CMK (cell line): Measurements from ENCODE around the gene CABP2.
"Not testable (repeated sequence)": the region's sequence is repeated elsewhere in the genome, so short reads cannot be mapped to it uniquely, and the experiment has no call there.

Source experiments
- DNase-seq: peaks from one replicate; pipeline ENCODE4 v3.0.0-alpha.2; 2010; ENCODE audit warnings: low read depth

CABP2 gene

GRCh38 chr11:67538823-67539505, 15.7 kb upstream of the CABP2 start:
- DNase-seq, result no peak

GRCh38 chr11:67538306-67538705, 15.1 kb upstream of the CABP2 start:
- DNase-seq, result no peak

- DNase-seq, result no peak
Measured at GRCh38 chr11:67535561-67535960, 12.3 kb upstream of the CABP2 start.

- DNase-seq, result peak; percentile 12
Measured at GRCh38 chr11:67534070-67534679, 10.9 kb upstream of the CABP2 start.

- no peak for DNase-seq
Measured at GRCh38 chr11:67532889-67533288, 9.6 kb upstream of the CABP2 start.

- no peak for DNase-seq
Measured at GRCh38 chr11:67530282-67530592, 7.0 kb upstream of the CABP2 start.

GRCh38 chr11:67528376-67528775, 5.1 kb upstream of the CABP2 start:
- no peak for DNase-seq

GRCh38 chr11:67525275-67525976, 2.2 kb upstream of the CABP2 start:
- DNase-seq, result no peak

- no peak for DNase-seq
Measured at GRCh38 chr11:67524480-67524808, 1.2 kb upstream of the CABP2 start.

- DNase-seq, result no peak
Measured at GRCh38 chr11:67523556-67524479, 572 bp upstream of the CABP2 start.

- no peak for DNase-seq
Measured at GRCh38 chr11:67522338-67522737, 908 bp downstream of the CABP2 start.

- no peak for DNase-seq
Measured at GRCh38 chr11:67521924-67522323, 1.3 kb downstream of the CABP2 start.

- DNase-seq, result no peak
Measured at GRCh38 chr11:67520856-67521824, 2.1 kb downstream of the CABP2 start.

- no peak for DNase-seq
Measured at GRCh38 chr11:67519726-67520125, 3.5 kb downstream of the CABP2 start.

- DNase-seq, result no peak
Measured at GRCh38 chr11:67517784-67518552, 5.3 kb downstream of the CABP2 start.

GRCh38 chr11:67516806-67517205, 6.4 kb downstream of the CABP2 start:
- no peak for DNase-seq

- DNase-seq, result no peak
Measured at GRCh38 chr11:67514116-67514515, 9.1 kb downstream of the CABP2 start.

GRCh38 chr11:67511558-67511957, 11.7 kb downstream of the CABP2 start:
- not testable (repeated sequence) for DNase-seq

- no peak for DNase-seq
Measured at GRCh38 chr11:67510023-67510345, 13.3 kb downstream of the CABP2 start.

GRCh38 chr11:67508486-67509121, 14.6 kb downstream of the CABP2 start:
- peak; percentile 94 for DNase-seq
